NT2/D1 (cell line): ENCODE results near the gene KTN1.

Experiments used
- DNase-seq: peaks from one replicate; pipeline ENCODE4 v3.0.0-alpha.2; 2011; ENCODE audit warnings: low read depth, low spot score
- H3K27me3 ChIP-seq: 2 replicates; pipeline ENCODE4 v1.6.0; 2011; ENCODE audit warnings: mild to moderate bottlenecking; ENCODE audit not compliant: insufficient read length, insufficient read depth
- H3K36me3 ChIP-seq: 2 replicates; pipeline ENCODE4 v1.6.1; 2011; ENCODE audit warnings: mild to moderate bottlenecking, low read length, mixed read lengths; ENCODE audit not compliant: insufficient read depth, insufficient read length
- H3K4me1 ChIP-seq: 2 replicates; pipeline ENCODE4 v1.5.1; 2011; ENCODE audit not compliant: insufficient read depth, insufficient read length
- H3K4me3 ChIP-seq: 2 replicates; pipeline ENCODE4 v1.5.1; 2011; ENCODE audit warnings: low read depth; ENCODE audit not compliant: insufficient read length
- H3K9ac ChIP-seq: 2 replicates; pipeline ENCODE4 v1.6.0; 2011; ENCODE audit warnings: low read depth; ENCODE audit not compliant: insufficient read length
- H3K9me3 ChIP-seq: 2 replicates; pipeline ENCODE4 v1.5.1; 2011; ENCODE audit warnings: mild to moderate bottlenecking, low read length; ENCODE audit not compliant: insufficient read depth
- SUZ12 ChIP-seq: IDR thresholded peaks from 2 replicates; pipeline ENCODE4 v1.6.1; 2011; ENCODE audit not compliant: insufficient read length, insufficient read depth; ENCODE audit errors: extremely low read depth
- YY1 ChIP-seq: IDR thresholded peaks from 2 replicates; pipeline ENCODE4 v1.6.1; 2011; ENCODE audit not compliant: insufficient read length, insufficient read depth
- ZNF274 ChIP-seq: IDR thresholded peaks from 2 replicates; pipeline ENCODE4 v1.6.1; 2011; ENCODE audit warnings: mild to moderate bottlenecking, low read depth, low read length

Gene KTN1

GRCh38 chr14:55579724-55580469 is at the start of gene KTN1:
Gene KTN1 (plus strand): TSS chr14:55580207. CDS start chr14:55612049, 31,842 bp downstream.
- Histone ChIP-seq H3K9me3 (no peaks in the 10 kb centered on the region), H3K4me1 (no peaks in the 10 kb centered on the region), H3K36me3 (peaks cover 13% of the 10 kb centered on the region), H3K9ac (peak within 1 kb of the TSS; percentile 85), H3K27me3 (no peaks in the 10 kb centered on the region), H3K4me3 (peak within 1 kb of the TSS; percentile 77)
- TF ChIP-seq SUZ12, result no peak
- TF ChIP-seq ZNF274, result no peak
- no peak for TF ChIP-seq YY1
- DNase-seq, result peak; percentile 35

DNA sequence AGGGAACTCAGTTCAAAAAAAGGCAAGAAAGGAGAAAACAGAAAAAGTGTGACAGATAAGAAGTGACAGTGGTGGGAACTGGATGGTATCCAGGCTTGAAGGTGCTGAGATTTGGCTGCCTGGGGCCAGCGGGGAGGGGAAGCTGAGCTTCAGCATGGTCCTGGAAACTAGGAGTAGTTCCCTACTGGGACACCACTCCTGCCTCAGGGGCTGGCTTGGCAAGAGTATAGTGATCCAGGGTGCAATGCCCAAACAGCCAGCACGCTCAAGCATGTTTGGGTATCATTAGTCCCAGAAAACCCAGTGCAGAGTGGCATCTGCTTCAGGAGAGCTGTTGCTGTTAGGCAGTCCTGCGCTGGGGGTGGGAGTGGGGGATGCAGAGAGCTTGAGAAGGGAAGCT is 49.5 kb upstream of the KTN1 start:
- no peaks in the 10 kb centered on the region for H3K36me3 ChIP-seq
- TF ChIP-seq YY1 (no peak), ZNF274 (no peak), SUZ12 (no peak)
- no peaks in the 10 kb centered on the region for H3K4me1 ChIP-seq
- H3K4me3 ChIP-seq, result no peak overlapping the region
- no peaks in the 10 kb centered on the region for H3K9me3 ChIP-seq
- no peak overlapping the region for H3K9ac ChIP-seq
- DNase-seq, result no peak
- H3K27me3 ChIP-seq, result no peaks in the 10 kb centered on the region

- H3K36me3 ChIP-seq, result no peaks in the 10 kb centered on the region
- no peaks in the 10 kb centered on the region for H3K4me1 ChIP-seq
- H3K4me3 ChIP-seq, result no peak overlapping the region
- H3K9ac ChIP-seq, result no peak overlapping the region
- no peaks in the 10 kb centered on the region for H3K27me3 ChIP-seq
- 0 out of 2 replicates have a peak, but pooled peaks cover 8% of the 10 kb centered on the region for H3K9me3 ChIP-seq
- peak; percentile 6 for DNase-seq
- no peak for TF ChIP-seq ZNF274
These were observed 47.2 kb upstream of the KTN1 start for GRCh38 chr14:55532645-55533344.

GRCh38 chr14:55533960-55534359 is 46.0 kb upstream of the KTN1 start:
- no peak overlapping the region for H3K4me3 ChIP-seq
- H3K27me3 ChIP-seq, result no peaks in the 10 kb centered on the region
- H3K36me3 ChIP-seq, result no peaks in the 10 kb centered on the region
- H3K9ac ChIP-seq, result no peak overlapping the region
- no peaks in the 10 kb centered on the region for H3K4me1 ChIP-seq
- no peak for TF ChIP-seq ZNF274
- TF ChIP-seq SUZ12, result no peak
- TF ChIP-seq YY1, result no peak
- 0 out of 2 replicates have a peak, but pooled peaks cover 8% of the 10 kb centered on the region for H3K9me3 ChIP-seq
- DNase-seq, result no peak

DNA sequence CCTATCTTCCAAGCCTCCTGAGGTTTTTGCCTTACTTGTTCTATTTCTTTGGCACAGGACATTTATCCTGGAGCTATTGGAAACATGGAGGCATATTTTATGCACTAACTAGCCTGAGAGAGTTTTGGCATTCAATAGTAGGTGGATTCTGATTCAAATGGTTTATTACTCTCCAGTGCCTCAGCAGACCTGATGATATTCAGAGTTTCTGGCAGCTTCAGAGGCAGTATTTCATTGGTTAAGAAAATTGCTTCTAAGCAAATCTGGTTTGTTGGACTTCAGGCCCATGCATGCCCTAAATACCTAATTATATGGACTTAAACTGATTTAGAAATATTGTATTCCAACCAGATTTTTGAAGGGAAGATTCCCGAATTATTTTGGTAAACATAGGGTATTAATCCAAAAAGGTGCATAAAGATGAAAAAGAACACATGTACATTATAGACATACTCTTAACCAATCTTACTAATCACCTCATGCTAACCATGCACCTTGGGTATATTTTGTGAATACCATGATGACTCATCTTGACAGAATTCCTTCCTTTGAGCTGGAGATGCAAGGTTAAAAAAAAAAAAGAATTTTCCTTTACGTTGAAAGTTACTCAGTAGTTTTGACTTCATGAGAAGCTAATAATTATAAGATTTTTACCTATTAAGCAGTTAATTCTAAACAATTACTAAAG is 44.3 kb upstream of the KTN1 start:
- Histone ChIP-seq H3K9ac (no peak overlapping the region), H3K4me3 (no peak overlapping the region), H3K9me3 (0 out of 2 replicates have a peak, but pooled peaks cover 8% of the 10 kb centered on the region), H3K36me3 (no peaks in the 10 kb centered on the region), H3K4me1 (no peaks in the 10 kb centered on the region), H3K27me3 (no peaks in the 10 kb centered on the region)
- no peak for DNase-seq
- TF ChIP-seq ZNF274 (no peak), SUZ12 (no peak)

DNA sequence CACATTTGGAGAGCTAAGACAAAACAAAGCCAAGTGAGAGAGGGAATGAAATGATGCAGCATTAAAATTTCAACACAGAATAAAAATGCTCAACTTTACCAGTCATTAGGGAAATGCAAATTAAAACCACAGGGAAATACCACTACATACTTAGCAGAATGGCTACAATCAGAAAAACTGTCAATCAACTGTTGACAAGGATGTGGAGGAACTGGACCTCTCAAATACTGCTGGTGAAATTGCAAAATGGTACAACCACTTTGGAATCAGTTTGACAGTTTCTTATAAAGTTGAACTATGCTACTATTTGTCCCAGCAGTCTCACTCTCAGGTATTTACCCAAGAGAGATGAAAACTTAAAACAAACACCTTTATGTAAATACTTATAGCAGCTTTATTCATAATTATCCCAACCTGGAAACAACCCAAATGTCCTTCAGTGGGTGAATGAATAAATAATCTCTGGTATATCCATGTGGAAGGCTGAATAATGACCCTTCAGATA is 43.8 kb upstream of the KTN1 start:
- H3K9me3 ChIP-seq, result 0 out of 2 replicates have a peak, but pooled peaks cover 8% of the 10 kb centered on the region
- H3K36me3 ChIP-seq, result no peaks in the 10 kb centered on the region
- no peak for TF ChIP-seq YY1
- no peak for TF ChIP-seq ZNF274
- TF ChIP-seq SUZ12, result no peak
- H3K27me3 ChIP-seq, result no peaks in the 10 kb centered on the region
- H3K4me1 ChIP-seq, result no peaks in the 10 kb centered on the region
- no peak overlapping the region for H3K9ac ChIP-seq
- no peak for DNase-seq
- no peak overlapping the region for H3K4me3 ChIP-seq

- no peaks in the 10 kb centered on the region for H3K36me3 ChIP-seq
- H3K4me1 ChIP-seq, result no peaks in the 10 kb centered on the region
- no peak overlapping the region for H3K9ac ChIP-seq
- no peak for DNase-seq
- H3K9me3 ChIP-seq, result 0 out of 2 replicates have a peak, but pooled peaks cover 8% of the 10 kb centered on the region
- no peaks in the 10 kb centered on the region for H3K27me3 ChIP-seq
- TF ChIP-seq SUZ12, result no peak
- no peak overlapping the region for H3K4me3 ChIP-seq
These were observed 42.2 kb upstream of the KTN1 start for GRCh38 chr14:55537782-55538181.
